Activated T-cell treated with anti-CD3 and anti-CD28 coated beads for 1 hour (primary cell): ENCODE measurements around the gene JAG2.

Experiments
- DNase-seq: peaks from one replicate; pipeline ENCODE4 v3.0.0-alpha.2; 2020; ENCODE audit warnings: low read depth

Gene JAG2

GRCh38 chr14:105165761-105166485, 2.7 kb downstream of the JAG2 start:
- DNase-seq, result no peak

DNA sequence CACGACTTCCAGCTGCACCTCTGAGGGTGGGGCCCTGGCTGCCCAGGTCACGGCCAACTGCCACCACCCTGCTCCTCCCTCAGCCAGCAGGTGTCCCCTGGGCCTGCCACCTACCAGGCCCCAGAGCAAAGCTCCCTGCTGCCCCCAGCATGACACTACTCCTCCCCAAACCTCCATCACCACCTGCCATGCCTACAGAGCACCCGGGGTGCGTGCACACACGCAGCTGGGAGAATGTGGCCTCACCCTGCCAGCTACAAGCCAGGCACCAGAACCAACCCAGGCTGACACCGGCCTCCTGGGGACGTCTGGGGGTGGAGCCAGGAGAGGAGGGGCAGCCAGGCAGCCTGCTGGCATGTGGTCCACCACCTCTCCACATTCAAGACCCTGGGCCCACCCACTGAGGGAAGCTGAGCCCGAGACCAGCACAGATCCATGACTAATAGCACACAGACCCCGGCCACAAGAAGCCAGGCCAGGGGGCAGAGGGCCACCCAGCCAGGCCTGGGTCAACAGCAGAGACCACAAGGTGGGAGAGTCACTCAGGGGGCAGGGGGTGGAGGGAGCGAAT, 3.4 kb downstream of the JAG2 start:
- DNase-seq, result no peak

DNA sequence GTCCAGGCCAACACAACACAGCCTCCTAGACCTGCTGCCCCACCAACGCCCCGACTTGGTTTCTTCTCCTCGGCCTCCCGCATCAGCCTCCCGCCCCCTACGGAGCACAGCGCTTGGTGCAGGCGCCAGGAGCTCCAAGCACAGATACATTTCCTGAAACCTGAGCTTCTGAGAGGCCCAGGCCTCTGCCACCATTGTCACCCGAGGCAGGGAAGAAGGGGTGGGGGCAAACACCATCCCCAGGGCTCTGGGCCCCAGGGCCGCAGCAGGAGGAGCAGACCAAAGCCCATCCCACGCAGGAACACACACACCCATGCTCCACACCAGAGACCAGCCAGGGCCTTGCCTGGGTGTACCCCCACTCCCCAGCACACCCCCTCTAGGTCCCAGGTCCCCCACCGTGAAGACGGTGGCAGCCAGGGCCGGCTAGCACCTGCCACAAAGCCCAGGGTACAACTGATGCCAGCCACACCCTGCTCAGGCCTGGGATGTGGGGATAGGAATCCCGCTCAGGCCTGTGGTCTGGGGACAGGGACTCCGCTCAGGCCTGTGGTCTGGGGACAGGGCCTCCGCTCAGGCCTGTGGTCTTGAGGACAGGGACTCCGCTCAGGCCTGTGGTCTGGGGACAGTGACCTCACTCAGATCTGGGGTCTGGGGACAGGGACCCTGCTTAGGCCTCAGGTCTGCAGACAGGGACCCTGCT, 5.4 kb downstream of the JAG2 start:
- DNase-seq, result no peak

DNA sequence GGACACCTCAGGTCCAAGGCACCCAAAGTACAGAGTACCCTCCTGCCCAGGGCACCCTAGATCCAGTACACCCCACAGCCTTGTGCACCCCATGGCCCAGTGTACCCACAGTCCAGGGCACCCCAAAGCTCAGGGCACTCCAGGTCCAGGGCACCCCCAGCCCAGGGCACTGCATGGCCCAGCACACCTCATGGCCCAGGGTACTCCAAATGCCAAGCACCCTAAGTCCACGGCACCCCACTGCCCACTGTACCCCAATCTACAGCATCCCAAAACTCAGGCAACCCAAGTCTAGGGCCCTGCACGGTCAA, 6.0 kb downstream of the JAG2 start:
- no peak for DNase-seq

- no peak for DNase-seq
These were observed 6.5 kb downstream of the JAG2 start for GRCh38 chr14:105161964-105162668.

GRCh38 chr14:105161309-105161708, 7.3 kb downstream of the JAG2 start:
- no peak for DNase-seq

GRCh38 chr14:105160776-105161175, 7.8 kb downstream of the JAG2 start:
- DNase-seq, result no peak

GRCh38 chr14:105159344-105159743, 9.2 kb downstream of the JAG2 start:
- DNase-seq, result no peak

DNA sequence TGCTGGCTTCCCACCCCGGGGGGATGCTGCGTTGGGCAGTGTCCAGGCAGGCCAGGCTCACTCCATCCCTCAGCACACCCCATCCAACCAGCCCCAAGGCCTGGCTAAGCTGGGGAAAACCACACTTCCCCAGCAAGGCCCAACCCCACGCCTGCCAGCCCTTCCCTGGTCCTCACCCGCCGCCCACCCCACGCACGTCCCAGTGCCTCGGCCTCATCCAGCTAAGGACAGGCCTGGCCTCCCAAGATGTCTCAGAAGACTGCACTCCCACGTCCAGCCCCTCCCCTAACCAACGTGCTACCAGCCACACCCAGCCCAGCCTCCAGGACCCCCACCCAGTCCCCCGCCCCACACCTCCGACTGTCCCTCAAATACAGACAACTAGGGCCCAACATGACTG, 9.8 kb downstream of the JAG2 start:
- no peak for DNase-seq

DNA sequence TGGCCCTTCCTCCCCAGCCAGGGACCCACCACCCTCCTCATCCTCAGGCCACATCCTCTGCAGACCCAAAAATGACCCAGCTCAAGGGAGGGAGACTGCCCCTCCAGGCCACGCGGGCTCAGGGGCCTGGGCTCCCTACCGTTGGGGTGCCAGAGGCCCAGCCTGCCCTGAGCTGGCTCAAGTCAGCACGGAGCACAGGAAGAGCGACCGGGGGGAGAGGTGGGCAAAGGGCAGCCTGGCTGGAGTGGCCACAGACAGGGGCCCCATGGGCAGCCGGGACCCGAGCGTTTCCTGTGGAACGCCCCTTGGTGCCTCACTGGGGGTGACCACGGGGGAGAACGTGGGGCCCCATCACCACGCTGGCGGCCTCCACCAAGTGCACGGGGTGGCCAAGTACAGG, 10.7 kb downstream of the JAG2 start:
- no peak for DNase-seq

GRCh38 chr14:105156414-105157375, 11.9 kb downstream of the JAG2 start:
- DNase-seq, result no peak

- no peak for DNase-seq
These were observed 12.7 kb downstream of the JAG2 start for GRCh38 chr14:105155681-105156413.

DNA sequence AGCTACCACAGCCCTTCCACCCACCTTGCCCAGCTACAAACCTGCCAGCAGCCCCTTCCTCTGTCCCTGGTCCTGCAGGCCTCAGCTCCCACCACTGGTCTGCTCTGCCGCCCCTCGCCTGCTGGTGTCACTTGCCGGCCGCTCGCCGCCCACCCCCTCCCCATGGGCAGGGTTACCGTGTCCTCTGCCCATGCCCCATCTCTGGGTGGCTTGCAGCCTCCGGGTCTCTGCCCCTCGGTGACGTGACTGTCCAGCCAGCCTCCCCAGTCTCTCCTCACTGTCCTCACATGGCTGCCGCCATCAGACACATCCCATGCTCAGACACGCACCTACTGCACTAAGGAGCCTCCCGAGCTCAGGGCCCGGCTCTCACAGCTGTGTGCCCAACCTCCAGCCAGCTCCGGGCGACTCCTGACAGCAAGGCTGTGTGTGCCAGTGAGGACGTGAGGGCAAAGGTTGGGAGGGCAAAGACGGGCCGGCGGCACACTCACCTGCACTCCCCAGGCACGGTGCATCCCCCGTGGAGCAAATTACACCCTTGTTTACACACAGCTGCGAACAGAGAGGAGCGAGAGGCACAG, 13.4 kb downstream of the JAG2 start:
- DNase-seq, result no peak

- DNase-seq, result no peak
These were observed 14.1 kb downstream of the JAG2 start for GRCh38 chr14:105154476-105154871.

- no peak for DNase-seq
These were observed 14.7 kb downstream of the JAG2 start for GRCh38 chr14:105153739-105154475.

GRCh38 chr14:105153331-105153731, 15.2 kb downstream of the JAG2 start:
- DNase-seq, result no peak

- no peak for DNase-seq
These were observed 15.8 kb downstream of the JAG2 start for GRCh38 chr14:105152794-105153241.

DNA sequence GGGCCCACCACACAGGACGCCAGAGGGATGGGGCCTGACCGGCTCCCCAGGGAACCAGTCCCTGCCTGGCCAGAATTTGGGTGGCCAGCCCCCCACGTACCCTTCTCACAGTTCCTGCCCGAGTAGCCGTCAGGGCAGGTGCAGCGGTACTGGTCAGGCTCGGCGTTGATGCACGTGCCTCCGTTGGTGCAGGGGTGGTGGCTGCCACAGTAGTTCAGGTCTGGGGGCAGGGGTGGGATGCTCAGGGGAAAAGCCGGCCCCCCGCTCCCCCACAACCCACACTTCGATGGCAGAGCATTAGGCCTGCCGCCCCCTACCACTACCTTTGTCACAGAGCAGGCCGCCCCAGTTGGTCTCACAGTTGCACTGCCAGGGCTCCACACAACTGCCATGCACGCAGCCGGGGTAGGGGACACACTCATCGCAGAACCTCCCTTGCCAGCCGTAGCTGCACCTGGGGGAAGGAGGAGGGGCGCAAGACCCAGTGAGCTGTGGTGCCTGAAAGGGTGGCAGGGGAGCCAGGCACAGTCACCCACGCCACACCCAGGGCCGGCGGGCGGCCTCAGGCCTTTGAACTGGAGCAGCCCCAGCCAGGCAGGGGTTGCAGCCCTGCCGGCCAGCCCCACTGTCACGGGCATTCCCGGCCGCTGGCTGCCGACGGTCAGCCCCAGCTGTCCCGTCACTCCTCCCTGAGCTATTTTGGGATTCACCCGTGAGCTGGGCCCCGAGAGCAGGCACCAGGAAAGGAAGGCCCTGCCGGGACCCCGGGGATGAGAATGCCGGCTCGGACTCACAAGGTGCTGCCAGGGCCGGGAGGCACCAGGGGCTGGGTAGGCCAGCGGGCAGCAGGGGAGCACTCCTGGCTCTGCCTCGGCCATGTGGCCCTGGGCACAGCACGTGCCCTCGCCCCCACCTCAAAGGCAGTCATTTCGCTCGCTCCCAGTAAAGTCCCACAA, 16.5 kb downstream of the JAG2 start:
- DNase-seq, result no peak
